ENCODE data around the gene FOXA3.
"Not testable (repeated sequence)": the region's sequence is repeated elsewhere in the genome, so short reads cannot be mapped to it uniquely, and the experiment has no call there.

The FOXA3 gene

DNA sequence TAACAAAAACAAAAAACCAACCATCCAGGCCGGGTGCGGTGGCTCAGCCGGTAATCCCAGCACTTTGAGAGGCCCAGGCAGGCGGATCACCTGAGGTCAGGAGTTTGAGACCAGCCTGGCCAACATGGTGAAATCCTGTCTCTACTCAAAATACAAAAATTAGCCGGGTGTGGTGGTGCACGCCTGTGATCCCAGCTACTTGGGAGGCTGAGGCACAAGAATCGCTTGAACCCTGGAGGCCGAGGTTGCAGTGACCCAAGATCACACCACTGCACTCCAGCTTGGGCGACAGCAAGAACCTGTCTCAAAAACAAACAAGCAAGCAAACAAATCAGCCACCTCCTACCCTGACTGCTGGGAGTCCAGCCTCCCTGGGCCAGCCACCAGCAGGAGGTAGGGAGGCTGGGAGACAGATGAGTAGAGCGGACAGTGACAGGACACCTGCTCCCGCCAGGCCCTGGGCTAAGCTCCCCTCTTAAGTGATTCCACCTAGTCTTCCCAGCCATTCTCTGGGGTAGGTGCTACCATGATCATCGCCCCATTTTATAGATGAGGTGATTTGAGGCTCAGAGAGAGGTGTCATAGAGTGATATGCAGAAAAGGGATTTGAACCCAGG is 32.0 kb downstream of the FOXA3 start:
- not testable (repeated sequence) for H3K56ac ChIP-seq (ENCODE audit: low read length); H2BK5ac ChIP-seq (ENCODE audit: low read length); H3K23ac ChIP-seq (ENCODE audit: low read length); H4K8ac ChIP-seq (ENCODE audit: low read depth, low read length); H3K27ac ChIP-seq (ENCODE audit: low read depth, low read length); H2AK5ac ChIP-seq (ENCODE audit: low read length); H3K27me3 ChIP-seq (ENCODE audit: insufficient read depth, low read length, poor library complexity); H3K79me1 ChIP-seq (ENCODE audit: low read length); DNase-seq; H3K4me2 ChIP-seq (ENCODE audit: low read length); H3K79me2 ChIP-seq (ENCODE audit: control insufficient read depth, insufficient read depth, low read length); H3K36me3 ChIP-seq (ENCODE audit: control insufficient read depth, insufficient read depth, low read length); H4K5ac ChIP-seq (ENCODE audit: low read length); H3K18ac ChIP-seq (ENCODE audit: low read length); H3K4me1 ChIP-seq (ENCODE audit: control insufficient read depth, low read depth, low read length); H3K4me3 ChIP-seq (ENCODE audit: low read length); H2BK120ac ChIP-seq (ENCODE audit: low read depth, low read length); H2BK15ac ChIP-seq (replicated peaks; ENCODE audit: low read depth); H3K9ac ChIP-seq (ENCODE audit: low read length); H3K4ac ChIP-seq (ENCODE audit: low read depth, low read length)
- WGBS (ENCODE audit: extremely low coverage, insufficient coverage, low lambda C conversion rate), result no CpG with 5 or more reads among the region's 12 CpGs

GRCh38 chr19:45897261-45897812 is 33.2 kb downstream of the FOXA3 start:
- H2BK15ac ChIP-seq (replicated peaks; ENCODE audit: low read depth), result no peak overlapping the region
- no peak for DNase-seq
- no peak overlapping the region for H3K4ac ChIP-seq (ENCODE audit: low read depth, low read length)
- H3K4me2 ChIP-seq (ENCODE audit: low read length), result no peak overlapping the region
- no peak overlapping the region for H4K8ac ChIP-seq (ENCODE audit: low read depth, low read length)
- H2AK5ac ChIP-seq (ENCODE audit: low read length), result no peak overlapping the region
- H3K56ac ChIP-seq (ENCODE audit: low read length), result no peak overlapping the region
- no peak overlapping the region for H3K18ac ChIP-seq (ENCODE audit: low read length)
- no peaks in the 10 kb centered on the region for H3K27me3 ChIP-seq (ENCODE audit: insufficient read depth, low read length, poor library complexity)
- no peaks in the 10 kb centered on the region for H3K79me1 ChIP-seq (ENCODE audit: low read length)
- no peaks in the 10 kb centered on the region for H3K4me1 ChIP-seq (ENCODE audit: control insufficient read depth, low read depth, low read length)
- H3K9ac ChIP-seq (ENCODE audit: low read length), result no peak overlapping the region
- no peaks in the 10 kb centered on the region for H3K79me2 ChIP-seq (ENCODE audit: control insufficient read depth, insufficient read depth, low read length)
- WGBS (ENCODE audit: extremely low coverage, insufficient coverage, low lambda C conversion rate), result no CpG with 5 or more reads among the region's 8 CpGs
- no peak overlapping the region for H2BK5ac ChIP-seq (ENCODE audit: low read length)
- H4K5ac ChIP-seq (ENCODE audit: low read length), result no peak overlapping the region
- no peak overlapping the region for H3K23ac ChIP-seq (ENCODE audit: low read length)
- H2BK120ac ChIP-seq (ENCODE audit: low read depth, low read length), result no peak overlapping the region
- H3K27ac ChIP-seq (ENCODE audit: low read depth, low read length), result no peak overlapping the region
- H3K4me3 ChIP-seq (ENCODE audit: low read length), result no peak overlapping the region
- H3K36me3 ChIP-seq (ENCODE audit: control insufficient read depth, insufficient read depth, low read length), result peaks cover 1% of the 10 kb centered on the region

GRCh38 chr19:45899253-45899652 is 35.1 kb downstream of the FOXA3 start:
- Histone ChIP-seq H3K23ac (ENCODE audit: low read length) (no peak overlapping the region), H3K36me3 (ENCODE audit: control insufficient read depth, insufficient read depth, low read length) (peaks cover 1% of the 10 kb centered on the region), H3K4me1 (ENCODE audit: control insufficient read depth, low read depth, low read length) (no peaks in the 10 kb centered on the region), H3K4me2 (ENCODE audit: low read length) (no peak overlapping the region), H2BK15ac (replicated peaks; ENCODE audit: low read depth) (no peak overlapping the region), H4K8ac (ENCODE audit: low read depth, low read length) (no peak overlapping the region), H2AK5ac (ENCODE audit: low read length) (no peak overlapping the region), H3K18ac (ENCODE audit: low read length) (no peak overlapping the region), H3K27ac (ENCODE audit: low read depth, low read length) (no peak overlapping the region), H3K4ac (ENCODE audit: low read depth, low read length) (no peak overlapping the region), H2BK5ac (ENCODE audit: low read length) (no peak overlapping the region), H3K4me3 (ENCODE audit: low read length) (no peak overlapping the region), H3K9ac (ENCODE audit: low read length) (no peak overlapping the region), H3K79me2 (ENCODE audit: control insufficient read depth, insufficient read depth, low read length) (no peaks in the 10 kb centered on the region), H4K5ac (ENCODE audit: low read length) (no peak overlapping the region), H3K79me1 (ENCODE audit: low read length) (no peaks in the 10 kb centered on the region), H3K56ac (ENCODE audit: low read length) (no peak overlapping the region), H3K27me3 (ENCODE audit: insufficient read depth, low read length, poor library complexity) (no peaks in the 10 kb centered on the region), H2BK120ac (ENCODE audit: low read depth, low read length) (no peak overlapping the region)
- no CpG with 5 or more reads among the region's 7 CpGs for WGBS (ENCODE audit: extremely low coverage, insufficient coverage, low lambda C conversion rate)
- no peak for DNase-seq

GRCh38 chr19:45899919-45900589 is 35.9 kb downstream of the FOXA3 start:
- Histone ChIP-seq H3K4me1 (ENCODE audit: control insufficient read depth, low read depth, low read length) (no peaks in the 10 kb centered on the region), H2BK5ac (ENCODE audit: low read length) (no peak overlapping the region), H3K27ac (ENCODE audit: low read depth, low read length) (no peak overlapping the region), H3K4me2 (ENCODE audit: low read length) (no peak overlapping the region), H3K27me3 (ENCODE audit: insufficient read depth, low read length, poor library complexity) (no peaks in the 10 kb centered on the region), H3K4ac (ENCODE audit: low read depth, low read length) (no peak overlapping the region), H3K4me3 (ENCODE audit: low read length) (no peak overlapping the region), H4K8ac (ENCODE audit: low read depth, low read length) (no peak overlapping the region), H3K36me3 (ENCODE audit: control insufficient read depth, insufficient read depth, low read length) (peaks cover 1% of the 10 kb centered on the region), H3K9ac (ENCODE audit: low read length) (no peak overlapping the region), H3K18ac (ENCODE audit: low read length) (no peak overlapping the region), H4K5ac (ENCODE audit: low read length) (no peak overlapping the region), H2BK120ac (ENCODE audit: low read depth, low read length) (no peak overlapping the region), H3K79me1 (ENCODE audit: low read length) (no peaks in the 10 kb centered on the region), H3K79me2 (ENCODE audit: control insufficient read depth, insufficient read depth, low read length) (no peaks in the 10 kb centered on the region), H3K56ac (ENCODE audit: low read length) (no peak overlapping the region), H2BK15ac (replicated peaks; ENCODE audit: low read depth) (no peak overlapping the region), H3K23ac (ENCODE audit: low read length) (no peak overlapping the region), H2AK5ac (ENCODE audit: low read length) (no peak overlapping the region)
- DNase-seq, result no peak
- WGBS (ENCODE audit: extremely low coverage, insufficient coverage, low lambda C conversion rate), result 100% methylated on average over 1 of the region's 4 CpGs

DNA sequence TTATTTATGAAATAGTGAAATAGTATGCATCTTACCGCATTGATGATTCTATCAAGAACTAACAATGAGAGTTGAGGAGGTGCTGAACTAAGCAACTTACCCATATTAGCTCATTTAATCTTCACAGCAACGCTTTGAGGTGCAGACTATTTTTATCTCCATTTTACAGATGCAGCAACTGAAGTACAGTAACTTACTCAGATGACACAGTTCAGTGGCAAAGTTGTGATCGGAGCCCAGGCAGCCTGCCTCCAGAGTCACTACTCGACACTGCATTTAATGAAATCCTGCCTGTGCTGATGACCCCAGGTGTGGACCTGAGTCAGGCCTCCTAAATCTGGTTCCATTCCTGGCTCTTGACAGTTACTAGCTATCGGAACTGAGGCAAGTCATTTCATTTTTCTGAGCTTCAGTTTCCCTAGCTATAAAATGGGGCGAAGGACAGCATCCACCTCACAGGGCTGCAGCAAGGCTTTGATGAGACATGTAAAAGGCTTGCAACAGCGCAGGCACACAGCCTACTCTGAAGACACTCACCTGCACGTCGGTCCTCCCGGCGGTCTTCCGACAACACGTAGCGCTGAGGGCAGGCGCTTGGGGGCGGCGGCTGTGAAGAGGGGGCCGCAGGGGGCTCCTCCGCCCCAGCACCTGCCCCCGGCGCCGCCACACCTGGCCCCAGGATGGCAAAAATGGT is 36.8 kb downstream of the FOXA3 start:
- no CpG with 5 or more reads among the region's 22 CpGs for WGBS (ENCODE audit: extremely low coverage, insufficient coverage, low lambda C conversion rate)
- peak; percentile 53 for DNase-seq
- Histone ChIP-seq H3K4me3 (ENCODE audit: low read length) (peak overlapping the region; percentile 42), H2BK15ac (replicated peaks; ENCODE audit: low read depth) (no peak overlapping the region), H3K27me3 (ENCODE audit: insufficient read depth, low read length, poor library complexity) (no peaks in the 10 kb centered on the region), H3K9ac (ENCODE audit: low read length) (peak overlapping the region; percentile 75), H3K18ac (ENCODE audit: low read length) (no peak overlapping the region), H3K36me3 (ENCODE audit: control insufficient read depth, insufficient read depth, low read length) (peaks cover 1% of the 10 kb centered on the region), H3K4me2 (ENCODE audit: low read length) (peak overlapping the region; percentile 67), H3K23ac (ENCODE audit: low read length) (no peak overlapping the region), H3K79me1 (ENCODE audit: low read length) (no peaks in the 10 kb centered on the region), H2BK120ac (ENCODE audit: low read depth, low read length) (no peak overlapping the region), H4K5ac (ENCODE audit: low read length) (no peak overlapping the region), H3K4ac (ENCODE audit: low read depth, low read length) (no peak overlapping the region), H4K8ac (ENCODE audit: low read depth, low read length) (no peak overlapping the region), H3K79me2 (ENCODE audit: control insufficient read depth, insufficient read depth, low read length) (no peaks in the 10 kb centered on the region), H3K56ac (ENCODE audit: low read length) (peak overlapping the region; percentile 84), H2AK5ac (ENCODE audit: low read length) (no peak overlapping the region), H3K27ac (ENCODE audit: low read depth, low read length) (no peak overlapping the region), H2BK5ac (ENCODE audit: low read length) (no peak overlapping the region), H3K4me1 (ENCODE audit: control insufficient read depth, low read depth, low read length) (no peaks in the 10 kb centered on the region)

All from mesendoderm (in vitro differentiated cells).